ENCODE data around the gene XYLT1. TPM values are rescaled to one million over a fixed set of nuclear protein-coding genes. Genes with fewer than 3 reads are reported as not detected.

Gene XYLT1
- total RNA-seq, 2 donors from 2014 or later, result 15.0 to 18.3 TPM

DNA sequence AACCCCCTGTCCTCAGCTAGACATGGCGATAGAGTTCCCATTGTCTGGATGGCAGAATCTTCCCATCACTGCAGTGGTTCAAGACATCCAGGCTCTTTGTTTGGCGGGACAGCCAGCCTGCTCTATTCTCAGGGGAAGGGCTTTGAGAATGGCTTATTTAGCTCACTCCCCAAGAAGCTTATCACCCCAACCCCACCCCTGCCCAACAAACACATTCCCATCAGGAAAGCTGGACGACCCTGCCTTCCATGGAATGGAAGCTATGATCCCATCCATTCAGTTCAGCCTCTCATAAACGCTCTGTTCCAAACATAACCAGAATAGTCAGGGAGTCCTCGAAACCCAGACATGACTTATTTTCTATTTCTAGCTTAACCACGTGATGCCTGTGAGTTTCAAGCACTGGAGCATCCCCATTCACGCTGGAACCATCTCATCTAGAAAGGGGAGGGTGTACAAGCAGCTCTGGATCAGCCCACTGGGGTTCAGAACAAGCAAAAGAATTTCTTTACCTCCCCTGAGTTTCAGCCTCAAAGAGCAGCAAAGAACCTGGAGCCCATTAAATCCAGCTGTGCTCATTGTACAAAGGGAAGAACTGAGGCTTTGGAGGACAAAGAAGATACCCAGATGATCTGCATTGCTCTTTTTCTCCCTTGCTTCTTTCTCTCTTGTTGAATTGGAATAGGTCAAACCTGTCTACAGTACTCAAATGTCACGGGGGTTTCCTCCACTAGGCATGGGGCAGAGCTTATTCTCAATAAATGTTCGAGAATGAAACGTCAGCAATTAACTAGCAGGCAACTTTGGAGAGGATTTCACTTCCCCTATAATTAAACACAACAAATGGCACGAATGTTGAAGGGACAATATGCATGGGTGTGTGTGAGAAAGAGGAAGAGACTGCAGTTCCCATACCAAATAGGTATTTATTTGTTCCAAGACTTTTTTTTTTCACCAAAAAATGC lies 93.1 kb downstream of the XYLT1 start:
- Histone ChIP-seq H3K36me3 (no peaks in the 10 kb centered on the region), H3K4me3 (no peak overlapping the region), H3K9me3 (no peaks in the 10 kb centered on the region), H3K4me1 (no peaks in the 10 kb centered on the region), H3K27me3 (no peaks in the 10 kb centered on the region), H3K9ac (ENCODE audit: low read depth in 2 of 2, low read length in 2 of 2) (no peak overlapping the region), H3K27ac (peak overlapping the region; percentile 25)
- DNase-seq, result no peak
- intact Hi-C loops (cut with DNase I), result no loop called here
- no peak for TF ChIP-seq CTCF (IDR thresholded peaks at IDR 0.05)

DNA sequence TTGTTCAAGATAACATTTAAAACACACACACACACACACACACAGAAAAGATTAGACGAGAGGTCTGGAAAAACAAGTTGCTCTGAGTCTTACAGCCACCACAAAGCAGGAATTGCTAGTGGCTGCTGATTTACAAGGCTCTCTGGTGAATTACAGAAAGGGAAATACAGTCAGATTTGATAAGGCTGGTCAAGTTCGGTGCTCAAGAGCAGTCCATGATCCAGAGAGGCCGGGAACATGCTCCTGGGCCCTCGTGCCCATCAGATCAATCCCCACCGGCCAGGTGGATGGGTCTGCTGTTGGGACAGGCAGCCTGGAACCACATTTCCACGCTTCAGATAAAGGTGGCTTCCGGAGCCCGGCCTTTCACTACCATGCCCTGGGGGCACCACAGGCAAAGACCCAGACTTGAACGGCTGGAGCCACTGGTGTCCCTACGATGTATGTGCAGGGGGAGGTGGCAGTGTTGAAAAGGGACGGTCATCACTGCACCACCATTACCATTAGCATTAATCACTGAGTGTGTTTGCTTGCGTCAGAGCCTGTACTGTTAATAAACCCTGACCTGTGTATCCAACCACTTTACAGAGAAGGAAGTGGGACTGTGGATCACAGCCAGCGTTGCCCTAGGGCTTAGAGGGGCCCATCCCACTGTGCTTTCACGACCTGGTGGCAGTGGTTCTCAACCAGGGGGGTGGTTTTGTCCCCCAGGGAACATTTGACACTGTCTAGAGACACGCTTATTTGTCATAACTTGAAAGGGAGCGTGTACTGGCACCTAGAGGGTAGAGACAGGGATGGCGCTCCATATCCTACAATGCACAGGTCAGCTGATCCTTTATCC lies 95.1 kb downstream of the XYLT1 start:
- peaks cover under 1% of the 10 kb centered on the region for H3K4me1 ChIP-seq
- no peak overlapping the region for H3K9ac ChIP-seq (ENCODE audit: low read depth in 2 of 2, low read length in 2 of 2)
- intact Hi-C loops (cut with DNase I), result no loop called here
- no peak for TF ChIP-seq CTCF (IDR thresholded peaks at IDR 0.05)
- H3K36me3 ChIP-seq, result no peaks in the 10 kb centered on the region
- H3K27me3 ChIP-seq, result no peaks in the 10 kb centered on the region
- no peak overlapping the region for H3K4me3 ChIP-seq
- no peak overlapping the region for H3K27ac ChIP-seq
- no peaks in the 10 kb centered on the region for H3K9me3 ChIP-seq
- DNase-seq, result no peak

DNA sequence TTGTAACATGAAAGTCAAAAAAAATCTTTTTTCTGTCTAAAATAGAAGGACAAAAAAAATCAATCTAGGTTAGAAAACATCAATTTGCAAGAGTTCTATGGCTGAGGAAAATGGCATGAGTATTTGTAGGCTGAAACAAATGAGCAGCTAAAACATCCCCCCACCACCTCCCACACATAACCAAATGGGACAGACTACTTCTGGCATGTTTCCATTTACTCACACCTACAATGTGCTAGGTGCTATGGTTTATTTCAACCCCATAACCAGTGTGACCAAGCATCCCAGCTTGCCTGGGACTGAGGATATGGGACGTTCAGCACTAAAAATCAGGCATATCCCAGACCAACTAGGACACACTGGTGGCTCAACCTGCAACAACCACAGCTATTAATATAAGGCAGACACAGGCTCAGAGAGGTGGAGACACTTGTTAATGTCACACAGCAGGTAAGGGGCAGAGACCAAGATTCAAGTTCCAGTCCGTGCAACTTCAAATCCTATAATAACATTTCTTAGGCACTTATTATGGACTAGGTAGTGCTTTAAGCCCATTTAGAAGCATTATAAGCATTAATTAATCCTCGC lies 96.0 kb downstream of the XYLT1 start:
- no peak overlapping the region for H3K9ac ChIP-seq (ENCODE audit: low read depth in 2 of 2, low read length in 2 of 2)
- no peaks in the 10 kb centered on the region for H3K27me3 ChIP-seq
- H3K9me3 ChIP-seq, result no peaks in the 10 kb centered on the region
- no peaks in the 10 kb centered on the region for H3K36me3 ChIP-seq
- no peak overlapping the region for H3K27ac ChIP-seq
- intact Hi-C loops (cut with DNase I), result no loop called here
- peaks cover 8% of the 10 kb centered on the region for H3K4me1 ChIP-seq
- no peak for TF ChIP-seq CTCF (IDR thresholded peaks at IDR 0.05)
- DNase-seq, result no peak
- H3K4me3 ChIP-seq, result no peak overlapping the region

- no peaks in the 10 kb centered on the region for H3K9me3 ChIP-seq
- no peak for DNase-seq
- peaks cover 8% of the 10 kb centered on the region for H3K4me1 ChIP-seq
- no peak overlapping the region for H3K27ac ChIP-seq
- no peak for TF ChIP-seq CTCF (IDR thresholded peaks at IDR 0.05)
- no peak overlapping the region for H3K9ac ChIP-seq (ENCODE audit: low read depth in 2 of 2, low read length in 2 of 2)
- intact Hi-C loops (cut with DNase I), result no loop called here
- H3K4me3 ChIP-seq, result no peak overlapping the region
- no peaks in the 10 kb centered on the region for H3K36me3 ChIP-seq
- no peaks in the 10 kb centered on the region for H3K27me3 ChIP-seq
Observed at GRCh38 chr16:17373533-17373932, 97.2 kb downstream of the XYLT1 start.

DNA sequence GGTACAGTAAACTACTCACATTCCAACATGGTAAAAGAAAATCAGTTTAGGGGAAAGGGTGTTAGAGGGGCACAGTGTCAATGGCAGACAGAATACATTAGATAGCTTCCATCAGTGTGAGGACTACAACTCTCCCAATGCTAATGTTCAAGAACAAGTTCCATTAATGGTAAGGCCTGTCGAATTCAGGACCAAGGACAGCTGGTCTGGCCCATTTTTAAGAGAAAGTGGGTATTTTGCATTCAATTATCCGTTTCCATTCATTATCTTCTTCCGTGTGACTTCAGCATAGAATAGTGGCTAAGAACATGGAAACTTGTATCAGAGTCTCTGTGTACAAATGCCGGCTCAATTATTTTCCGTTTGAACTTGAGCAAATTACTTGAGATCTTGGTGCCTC lies 98.4 kb downstream of the XYLT1 start:
- no peak for TF ChIP-seq CTCF (IDR thresholded peaks at IDR 0.05)
- H3K4me1 ChIP-seq, result peaks cover 8% of the 10 kb centered on the region

More for the DNA sequence above, 98.4 kb downstream of the XYLT1 start:
- intact Hi-C loops (cut with DNase I), result no loop called here
- Histone ChIP-seq H3K4me3 (no peak overlapping the region), H3K9me3 (no peaks in the 10 kb centered on the region), H3K36me3 (no peaks in the 10 kb centered on the region), H3K27me3 (no peaks in the 10 kb centered on the region), H3K9ac (ENCODE audit: low read depth in 2 of 2, low read length in 2 of 2) (no peak overlapping the region), H3K27ac (no peak overlapping the region)
- no peak for DNase-seq
